ENCODE data around the gene CECR2. TPM values are rescaled to one million over a fixed set of nuclear protein-coding genes. Genes with fewer than 3 reads are reported as not detected.
A peak's percentile ranks its signal among the peaks of the same experiment; 100 is the strongest.

CECR2 gene
- total RNA-seq, 3 donors from 2014 or later (not counting 1 experiment from before 2014, with no cell fraction given), result 0.02 to 0.45 TPM; not detected in 1

GRCh38 chr22:17589810-17590375, 220.6 kb downstream of the CECR2 start:
- H3K4me1 Mint-ChIP-seq, result no peaks in the 10 kb centered on the region
- intact Hi-C loops (cut with micrococcal nuclease), result no loop called here
- peak overlapping the region in 1 of 2 donors; percentile 58 for H3K27ac Mint-ChIP-seq
- 95% methylated on average over 10 of the region's 10 CpGs for WGBS (ENCODE audit: insufficient coverage)
- TF ChIP-seq CTCF (IDR thresholded peaks at IDR 0.05), result no peak
- peaks cover 34% of the 10 kb centered on the region for H3K36me3 ChIP-seq (ENCODE audit: control insufficient read depth, insufficient read depth, low read length)
- H3K27me3 ChIP-seq (ENCODE audit: control insufficient read depth, insufficient read depth, low read length), result no peaks in the 10 kb centered on the region
- H3K27ac ChIP-seq (ENCODE audit: low read length), result no peak overlapping the region
- ATAC-seq (no peak), DNase-seq (no peak)
- no peaks in the 10 kb centered on the region for H3K4me1 ChIP-seq (ENCODE audit: control insufficient read depth, insufficient read depth, low read length)
- H3K27me3 Mint-ChIP-seq (ENCODE audit: low read depth in 2 of 2), result no peaks in the 10 kb centered on the region
- no peaks in the 10 kb centered on the region for H3K9me3 Mint-ChIP-seq
- no peak overlapping the region for H3K4me3 ChIP-seq (ENCODE audit: low read length)
- peaks cover 8% of the 10 kb centered on the region for H3K36me3 Mint-ChIP-seq
- no peaks in the 10 kb centered on the region for H3K9me3 ChIP-seq (ENCODE audit: control insufficient read depth, insufficient read depth, low read length)
- no peak overlapping the region for H3K4me3 Mint-ChIP-seq

- no peak for ATAC-seq
- Histone ChIP-seq H3K36me3 (ENCODE audit: control insufficient read depth, insufficient read depth, low read length) (peaks cover 38% of the 10 kb centered on the region), H3K27ac (ENCODE audit: low read length) (no peak overlapping the region), H3K4me3 (ENCODE audit: low read length) (no peak overlapping the region), H3K4me1 (ENCODE audit: control insufficient read depth, insufficient read depth, low read length) (no peaks in the 10 kb centered on the region), H3K27me3 (ENCODE audit: control insufficient read depth, insufficient read depth, low read length) (no peaks in the 10 kb centered on the region), H3K9me3 (ENCODE audit: control insufficient read depth, insufficient read depth, low read length) (no peaks in the 10 kb centered on the region)
- intact Hi-C loops (cut with micrococcal nuclease), result no loop called here
- 91% methylated on average over 4 of the region's 5 CpGs for WGBS (ENCODE audit: insufficient coverage)
- DNase-seq, result no peak
- peak overlapping the region in 1 of 2 donors; percentile 58 for H3K27ac Mint-ChIP-seq
- no peaks in the 10 kb centered on the region for H3K27me3 Mint-ChIP-seq (ENCODE audit: low read depth in 2 of 2)
- TF ChIP-seq CTCF (IDR thresholded peaks at IDR 0.05), result no peak
- no peak overlapping the region for H3K4me3 Mint-ChIP-seq
- no peaks in the 10 kb centered on the region for H3K9me3 Mint-ChIP-seq
- H3K4me1 Mint-ChIP-seq, result no peaks in the 10 kb centered on the region
- H3K36me3 Mint-ChIP-seq, result peaks cover 9% of the 10 kb centered on the region
Measured at GRCh38 chr22:17590586-17590985, 221.3 kb downstream of the CECR2 start.

GRCh38 chr22:17592201-17592600, 222.9 kb downstream of the CECR2 start:
- TF ChIP-seq CTCF (IDR thresholded peaks at IDR 0.05), result no peak
- ATAC-seq (no peak), DNase-seq (no peak)
- Histone ChIP-seq H3K27ac (ENCODE audit: low read length) (no peak overlapping the region), H3K27me3 (ENCODE audit: control insufficient read depth, insufficient read depth, low read length) (no peaks in the 10 kb centered on the region), H3K36me3 (ENCODE audit: control insufficient read depth, insufficient read depth, low read length) (peaks cover 51% of the 10 kb centered on the region), H3K4me1 (ENCODE audit: control insufficient read depth, insufficient read depth, low read length) (no peaks in the 10 kb centered on the region), H3K4me3 (ENCODE audit: low read length) (no peak overlapping the region), H3K9me3 (ENCODE audit: control insufficient read depth, insufficient read depth, low read length) (no peaks in the 10 kb centered on the region)
- intact Hi-C loops (cut with micrococcal nuclease), result no loop called here
- 96% methylated on average over 5 of the region's 5 CpGs for WGBS (ENCODE audit: insufficient coverage)
- Mint-ChIP-seq H3K4me3 (no peak overlapping the region), H3K9me3 (no peaks in the 10 kb centered on the region), H3K4me1 (peaks cover 0 to 4% of the 10 kb centered on the region in 2 donors), H3K36me3 (peaks cover 9% of the 10 kb centered on the region), H3K27ac (no peak overlapping the region), H3K27me3 (ENCODE audit: low read depth in 2 of 2) (no peaks in the 10 kb centered on the region)

GRCh38 chr22:17596226-17596625, 227.0 kb downstream of the CECR2 start:
- no peak overlapping the region for H3K27ac Mint-ChIP-seq
- no peaks in the 10 kb centered on the region for H3K9me3 Mint-ChIP-seq
- no peaks in the 10 kb centered on the region for H3K27me3 Mint-ChIP-seq (ENCODE audit: low read depth in 2 of 2)
- DNase-seq, result no peak
- TF ChIP-seq CTCF (IDR thresholded peaks at IDR 0.05), result no peak
- Histone ChIP-seq H3K27me3 (ENCODE audit: control insufficient read depth, insufficient read depth, low read length) (no peaks in the 10 kb centered on the region), H3K9me3 (ENCODE audit: control insufficient read depth, insufficient read depth, low read length) (no peaks in the 10 kb centered on the region), H3K36me3 (ENCODE audit: control insufficient read depth, insufficient read depth, low read length) (peaks cover 79% of the 10 kb centered on the region), H3K4me3 (ENCODE audit: low read length) (no peak overlapping the region), H3K4me1 (ENCODE audit: control insufficient read depth, insufficient read depth, low read length) (no peaks in the 10 kb centered on the region), H3K27ac (ENCODE audit: low read length) (no peak overlapping the region)
- intact Hi-C loops (cut with micrococcal nuclease), result no loop called here
- 98% methylated on average over 6 of the region's 6 CpGs for WGBS (ENCODE audit: insufficient coverage)
- peaks cover 0 to 4% of the 10 kb centered on the region in 2 donors for H3K4me1 Mint-ChIP-seq
- no peak overlapping the region for H3K4me3 Mint-ChIP-seq
- ATAC-seq, result no peak
- H3K36me3 Mint-ChIP-seq, result peaks cover 22% of the 10 kb centered on the region
